ENCODE data around the gene CCDC171.
"Not testable (repeated sequence)": the region's sequence is repeated elsewhere in the genome, so short reads cannot be mapped to it uniquely, and the experiment has no call there.

The CCDC171 gene

DNA sequence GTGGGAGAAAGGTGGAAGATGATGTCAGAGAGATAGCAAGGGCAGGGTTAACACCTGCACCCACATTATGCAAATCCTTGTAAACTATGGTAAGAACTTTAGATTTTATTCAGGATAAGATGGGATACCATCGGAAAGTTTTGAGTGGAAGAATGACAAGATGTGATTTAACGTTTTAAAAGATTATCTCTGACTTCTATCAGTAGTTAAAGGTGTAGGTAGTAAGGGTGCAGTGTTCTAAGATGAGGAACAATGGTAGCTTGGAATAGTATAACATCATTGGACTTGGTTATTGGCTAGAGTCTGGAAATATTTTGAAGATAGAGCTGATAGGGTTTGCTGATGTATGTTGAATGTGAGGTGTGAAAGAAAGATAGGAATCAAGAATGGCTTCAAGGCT, 211.3 kb downstream of the CCDC171 start:
- no peak for DNase-seq

DNA sequence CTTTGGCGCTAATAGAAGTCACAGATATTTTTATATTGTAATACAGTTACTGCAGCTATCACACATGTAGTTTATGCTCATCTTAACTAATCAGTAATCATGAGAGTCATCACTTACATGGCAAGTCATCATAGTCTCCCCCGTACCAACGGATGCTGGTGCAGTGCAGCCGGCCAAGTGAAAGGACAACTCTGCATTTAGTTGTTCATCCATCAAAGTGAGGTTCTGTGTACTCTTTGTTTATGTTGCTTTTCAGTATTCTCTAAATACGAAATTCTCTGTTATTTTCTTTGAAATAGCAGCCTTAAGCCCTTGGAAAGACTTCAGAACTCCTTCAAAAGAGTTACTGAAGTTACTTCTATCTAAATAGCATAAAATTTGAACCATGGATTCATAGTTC, 216.7 kb downstream of the CCDC171 start:
- DNase-seq = no peak

DNA sequence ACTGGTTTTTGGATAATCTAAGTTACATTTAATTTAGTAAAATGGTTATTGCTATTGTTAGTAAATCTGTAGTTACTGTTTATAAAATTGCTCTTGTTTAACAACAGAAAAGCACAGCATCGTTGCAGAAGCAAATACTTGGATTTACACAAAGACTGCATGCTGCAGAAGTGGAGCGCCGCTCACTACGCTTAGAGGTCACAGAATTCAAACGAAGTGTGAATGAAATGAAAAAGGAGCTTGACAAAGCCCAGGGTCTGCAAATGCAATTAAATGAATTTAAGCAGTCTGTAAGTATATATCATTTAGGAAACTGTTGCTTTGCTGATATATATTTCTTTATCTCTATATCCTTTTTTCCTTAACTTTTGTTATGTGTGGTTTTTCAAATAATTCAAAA, 226.0 kb downstream of the CCDC171 start:
- DNase-seq = no peak

DNA sequence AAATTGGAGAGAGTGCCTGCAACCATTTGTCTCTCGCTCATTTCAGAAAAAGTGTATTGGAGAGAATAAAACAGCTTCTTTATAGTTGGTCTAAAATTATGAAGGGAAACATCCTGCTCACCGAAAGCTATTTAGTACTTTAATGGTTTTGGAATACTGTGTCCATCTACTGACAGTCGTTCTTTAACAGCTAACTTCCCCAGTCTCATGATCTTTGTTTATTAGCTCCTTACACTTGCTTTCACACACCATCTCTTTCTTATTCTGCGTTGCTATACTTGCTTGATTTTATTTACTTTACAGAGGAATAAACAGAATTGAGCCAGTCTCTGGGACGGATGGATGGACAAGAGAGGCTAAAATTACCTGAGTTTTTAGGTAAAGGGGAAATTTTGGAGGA, 229.3 kb downstream of the CCDC171 start:
- DNase-seq = no peak

DNA sequence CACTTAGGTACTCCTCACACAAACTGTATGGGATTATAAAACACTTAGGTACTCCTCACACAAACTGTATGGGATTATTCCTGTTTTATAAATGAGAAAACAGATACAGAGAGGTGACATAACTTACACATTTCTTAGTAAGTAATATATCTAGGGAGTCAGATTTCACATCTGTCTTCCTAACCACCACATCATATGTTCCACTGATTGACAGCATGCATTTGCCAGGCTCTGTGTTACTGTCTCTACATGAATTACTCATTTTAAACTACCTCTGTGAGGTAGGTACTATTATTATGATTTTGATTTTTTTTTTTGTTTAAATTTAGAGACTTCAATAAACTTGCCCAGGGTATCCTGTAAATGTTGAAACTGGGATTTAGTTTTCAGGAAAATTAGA, 232.7 kb downstream of the CCDC171 start:
- no peak for DNase-seq

DNA sequence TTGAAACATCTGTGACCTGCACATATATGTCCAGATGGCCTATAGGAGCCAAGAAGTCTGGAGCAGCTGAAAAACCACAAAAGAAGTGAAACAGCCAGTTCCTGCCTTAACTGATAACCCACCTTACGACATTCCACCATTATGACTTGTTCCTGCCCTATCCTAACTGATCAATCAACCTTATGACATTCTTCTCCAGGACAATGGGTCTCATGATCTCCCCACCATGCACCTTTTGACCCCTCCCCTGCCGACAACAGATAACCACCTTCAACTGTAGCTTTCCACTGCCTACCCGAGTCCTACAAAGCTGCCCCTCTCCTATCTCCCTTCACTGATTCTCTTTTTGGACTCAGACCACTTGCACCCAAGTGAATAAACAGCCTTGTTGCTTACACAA, 233.8 kb downstream of the CCDC171 start:
- no peak for DNase-seq

DNA sequence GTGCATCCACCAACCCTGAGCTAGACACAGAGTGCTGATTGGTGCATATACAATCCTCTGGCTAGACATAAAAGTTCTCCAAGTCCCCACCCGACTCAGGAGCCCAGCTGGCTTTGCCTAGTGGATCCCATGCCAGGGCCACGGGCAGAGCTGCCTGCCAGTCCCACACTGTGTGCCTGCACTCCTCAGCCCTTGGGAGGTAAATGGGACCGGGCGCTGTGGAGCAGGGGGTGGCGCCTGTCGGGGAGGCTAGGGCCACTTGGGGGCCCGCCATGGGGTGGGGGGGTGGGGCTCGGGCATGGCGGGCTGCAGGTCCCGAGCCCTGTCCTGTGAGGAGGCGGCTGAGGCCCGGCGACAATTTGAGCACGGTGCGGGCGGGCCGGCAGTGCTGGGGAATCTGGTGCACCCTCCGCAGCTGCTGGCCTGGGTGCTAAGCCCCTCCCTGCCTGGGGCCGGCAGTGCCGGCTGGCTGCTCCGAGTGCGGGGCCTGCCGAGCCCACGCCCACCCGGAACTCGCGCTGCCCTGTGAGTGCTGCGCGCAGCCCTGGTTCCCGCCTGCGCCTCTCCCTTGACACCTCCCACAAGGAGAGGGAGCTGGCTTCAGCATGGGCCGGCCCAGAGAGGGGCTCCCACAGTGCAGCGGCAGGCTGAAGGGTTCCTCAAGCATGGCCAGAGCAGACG, 257.5 kb downstream of the CCDC171 start:
- DNase-seq = not testable (repeated sequence)

DNA sequence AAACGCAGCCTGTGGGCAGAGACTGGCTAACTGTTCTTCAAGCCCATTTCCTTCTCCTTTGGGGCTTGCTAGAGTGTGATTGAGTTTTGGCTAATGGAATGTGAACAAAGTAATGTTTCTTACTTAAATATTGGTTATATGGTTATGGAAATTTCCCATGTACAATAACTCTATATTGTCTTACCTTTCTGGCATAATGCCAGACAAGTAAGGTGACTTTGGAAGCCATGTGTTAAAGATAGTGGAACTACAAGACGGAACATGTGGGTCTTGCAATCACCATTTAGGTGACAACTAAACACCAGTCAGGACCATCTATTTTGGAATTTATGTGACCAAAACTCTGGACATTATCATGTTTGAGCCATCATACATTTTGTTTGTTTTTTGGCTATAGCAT, 260.2 kb downstream of the CCDC171 start:
- DNase-seq = no peak

DNA sequence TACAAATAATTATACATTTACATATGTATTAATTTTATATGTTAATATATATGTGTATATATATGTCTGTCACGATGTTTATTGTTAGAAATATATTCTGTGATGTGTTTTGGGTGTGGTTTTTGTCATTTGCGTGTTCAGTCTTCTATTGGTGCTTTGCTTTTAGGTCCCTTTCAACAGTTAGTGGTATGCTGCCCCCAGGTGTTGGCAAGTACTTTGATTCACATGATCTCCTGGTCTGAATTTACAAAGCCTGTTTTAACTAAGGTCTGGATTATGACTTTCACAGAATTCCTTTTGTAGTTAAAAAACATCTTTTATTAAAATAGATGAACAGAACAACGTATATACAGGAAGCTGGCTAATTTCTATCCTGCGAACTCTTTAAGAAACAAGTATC, 271.5 kb downstream of the CCDC171 start:
- DNase-seq = no peak

DNA sequence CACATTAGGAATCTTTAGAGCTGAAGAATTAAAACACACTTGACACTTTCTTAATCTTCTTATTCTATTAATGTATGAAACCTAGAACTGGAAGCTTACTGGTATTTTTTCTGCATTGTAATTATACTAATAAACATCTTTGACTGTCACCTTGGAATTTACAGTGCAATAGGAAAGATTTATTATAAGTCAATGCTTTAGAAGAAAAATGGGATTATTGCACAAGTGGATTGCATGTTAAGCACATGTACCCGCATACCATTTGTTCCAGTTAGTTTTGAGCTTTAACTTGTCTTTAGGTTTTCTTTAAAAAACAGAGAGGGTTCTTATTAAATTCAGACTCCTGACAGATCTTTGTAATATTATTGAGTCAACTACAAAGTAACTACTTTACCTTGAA, 278.5 kb downstream of the CCDC171 start:
- DNase-seq = no peak

DNA sequence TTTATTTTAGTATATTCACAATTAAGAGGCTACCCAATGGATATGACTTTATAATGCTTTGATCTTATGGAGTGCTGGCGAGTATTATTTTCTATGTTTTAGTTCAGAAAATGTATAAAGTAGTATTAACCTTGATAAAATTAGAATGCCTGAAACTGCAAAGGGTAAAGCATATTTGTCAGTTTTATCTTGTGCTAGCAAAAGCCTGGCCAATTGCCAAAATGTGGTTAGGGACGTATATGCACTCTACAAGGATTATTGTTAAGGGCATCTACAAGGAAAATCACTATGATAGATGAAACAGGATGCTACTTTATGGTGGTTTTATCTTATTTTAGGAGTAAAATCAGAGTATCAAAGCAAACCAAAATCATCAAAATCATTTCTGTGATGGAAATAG, 281.7 kb downstream of the CCDC171 start:
- DNase-seq = no peak

DNA sequence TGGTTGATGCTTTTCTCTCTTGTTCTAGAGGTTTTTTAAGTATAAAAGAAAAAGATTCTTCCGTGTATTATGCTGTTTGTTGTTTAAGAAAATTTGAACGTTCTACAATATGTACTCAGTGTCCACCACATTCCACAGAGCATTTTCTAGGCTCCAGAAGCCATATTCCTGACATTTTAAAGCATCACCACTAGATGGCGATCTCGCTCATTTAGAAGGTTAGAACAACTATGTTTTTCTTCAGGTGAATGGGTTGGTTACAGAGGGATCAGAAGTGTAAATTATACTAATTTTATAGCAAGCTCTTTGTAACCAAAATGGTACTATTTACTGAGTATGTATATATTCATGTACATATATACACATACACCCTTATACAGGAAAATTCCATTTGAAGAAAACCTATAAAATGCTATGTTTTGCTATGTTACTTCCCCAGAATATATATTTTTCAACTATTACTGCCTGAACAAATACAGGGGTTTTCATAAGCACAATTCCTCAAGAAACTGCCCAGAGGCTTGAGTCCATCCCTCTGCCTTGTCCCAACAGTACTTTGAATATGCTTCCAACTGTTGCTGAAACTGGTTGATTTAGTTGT, 284.3 kb downstream of the CCDC171 start:
- DNase-seq = peak; percentile 21 to 27

DNA sequence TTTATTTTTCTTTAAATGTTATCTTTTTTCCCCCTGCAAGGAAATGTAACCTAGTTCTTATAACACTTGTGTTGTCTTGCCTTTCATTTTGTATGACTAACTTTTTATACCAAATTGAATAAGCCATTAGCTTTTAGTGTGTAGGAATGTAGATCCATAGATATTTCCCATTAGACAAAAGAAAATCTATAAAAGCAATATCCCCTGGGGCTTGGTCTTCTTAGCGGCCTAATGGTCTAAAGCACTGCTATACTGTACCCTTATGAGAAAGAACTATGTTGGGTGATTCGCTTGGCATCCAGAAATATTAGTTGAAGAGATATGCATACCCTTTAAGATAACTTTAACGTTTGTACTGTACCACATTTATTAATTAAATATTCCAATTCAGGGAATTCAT, 289.2 kb downstream of the CCDC171 start:
- no peak for DNase-seq

DNA sequence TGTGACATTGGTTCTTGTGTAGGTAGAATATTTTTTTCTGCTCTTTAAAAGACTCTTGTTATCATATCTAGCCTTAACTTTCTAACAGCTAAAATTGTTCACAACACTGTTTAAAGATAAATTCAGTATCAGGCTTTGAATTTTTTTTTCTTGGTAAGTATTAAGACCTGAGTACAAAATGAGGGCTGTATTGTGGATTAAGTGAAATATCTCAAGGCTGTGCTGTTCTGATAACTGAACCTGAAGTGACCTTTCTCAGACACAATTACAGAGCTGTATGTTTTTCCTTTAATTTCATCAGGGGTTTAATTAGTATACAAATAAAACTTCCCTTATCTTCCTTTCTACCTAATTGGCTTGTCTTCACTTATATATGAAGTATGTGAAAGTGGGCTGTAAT, 290.5 kb downstream of the CCDC171 start:
- no peak for DNase-seq

DNA sequence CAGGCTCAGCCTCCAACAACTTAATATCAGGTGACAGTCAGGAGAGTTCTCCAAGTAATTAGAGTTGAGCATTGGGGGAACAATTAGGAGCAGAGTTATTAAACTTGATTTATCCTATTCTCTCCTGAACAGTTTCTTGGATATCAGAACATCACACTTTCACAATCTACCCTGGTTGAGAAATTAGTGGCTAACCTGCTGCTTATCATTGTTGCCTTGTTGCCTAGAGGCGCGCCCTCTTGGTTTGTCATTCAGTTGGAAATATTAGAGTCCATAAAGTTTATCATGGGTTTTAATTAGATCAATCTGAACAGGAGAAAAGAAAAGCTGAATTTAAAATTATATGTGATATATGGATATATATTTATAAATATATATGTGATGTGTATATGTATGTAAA, 291.1 kb downstream of the CCDC171 start:
- no peak for DNase-seq

DNA sequence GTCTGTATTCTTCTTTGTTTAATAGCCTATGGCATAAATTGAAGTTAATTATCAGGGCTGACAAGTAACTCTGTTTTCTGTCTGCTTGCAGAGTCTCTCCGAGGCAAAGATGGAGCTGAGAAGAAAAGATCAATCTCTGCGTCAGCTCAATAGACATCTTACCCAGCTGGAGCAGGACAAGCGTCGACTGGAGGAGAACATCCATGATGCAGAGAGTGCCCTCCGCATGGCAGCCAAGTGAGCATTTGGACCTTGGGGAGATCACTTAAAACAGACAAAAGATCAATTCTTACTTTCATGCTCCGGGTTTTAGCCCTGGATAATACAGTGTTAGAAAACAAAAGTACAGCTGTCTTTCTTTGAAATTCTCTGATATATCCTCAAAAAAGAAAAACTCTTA, 293.8 kb downstream of the CCDC171 start:
- no peak for DNase-seq

DNA sequence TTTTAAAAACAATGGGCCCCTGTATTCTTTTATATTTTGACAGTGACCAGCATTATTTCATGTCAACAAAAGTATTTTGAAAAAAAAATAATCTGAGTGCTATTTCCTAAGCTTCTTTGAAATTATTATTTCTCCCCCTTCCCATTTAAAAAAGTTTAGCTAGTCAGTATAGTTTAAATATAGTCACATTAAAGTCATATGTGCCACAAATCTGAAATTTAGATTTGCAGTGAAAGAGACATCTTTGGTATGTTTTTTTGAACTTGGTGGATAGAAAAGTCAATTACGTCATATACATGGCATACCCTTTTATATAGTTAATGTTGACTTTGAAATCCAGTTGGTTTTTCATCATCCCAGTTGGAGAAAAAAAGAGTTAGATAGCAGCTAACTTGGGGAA, 297.0 kb downstream of the CCDC171 start:
- DNase-seq = no peak

DNA sequence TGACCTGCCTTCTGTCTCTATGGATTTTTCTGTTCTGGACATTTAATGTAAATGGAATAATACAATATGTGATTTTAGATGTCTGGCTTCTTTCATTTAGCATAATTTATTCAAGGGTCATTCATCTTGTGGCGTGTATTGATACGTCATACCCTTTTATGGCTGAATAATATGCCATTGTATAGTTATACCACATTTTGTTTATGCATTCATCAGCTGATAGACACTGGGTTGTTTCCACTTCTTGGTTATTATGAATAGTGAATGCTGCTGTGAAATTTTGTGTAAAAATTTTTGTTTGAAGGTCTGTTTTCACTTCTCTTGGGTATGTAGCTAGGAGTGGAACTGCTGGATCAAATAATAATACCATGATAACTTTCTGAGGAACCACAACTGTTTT, 298.9 kb downstream of the CCDC171 start:
- no peak for DNase-seq

DNA sequence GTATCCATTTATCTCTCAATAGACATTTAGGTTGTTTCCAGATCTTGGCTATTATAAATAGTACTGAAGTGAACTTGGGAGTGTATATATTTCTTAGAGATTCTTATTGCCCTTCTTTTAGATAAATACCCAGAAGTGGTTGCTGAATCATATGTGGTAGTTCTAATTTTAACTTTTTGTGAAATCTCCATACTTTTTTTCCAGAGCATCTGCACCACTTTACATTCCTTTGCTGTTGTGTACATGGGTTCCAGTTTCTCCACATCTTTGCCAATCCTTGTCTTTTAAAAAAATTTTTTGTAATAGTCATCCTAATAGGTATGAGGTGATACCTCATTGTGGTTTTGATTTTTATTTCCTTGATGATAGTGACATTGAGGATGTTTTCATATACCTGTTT, 303.7 kb downstream of the CCDC171 start:
- no peak for DNase-seq

DNA sequence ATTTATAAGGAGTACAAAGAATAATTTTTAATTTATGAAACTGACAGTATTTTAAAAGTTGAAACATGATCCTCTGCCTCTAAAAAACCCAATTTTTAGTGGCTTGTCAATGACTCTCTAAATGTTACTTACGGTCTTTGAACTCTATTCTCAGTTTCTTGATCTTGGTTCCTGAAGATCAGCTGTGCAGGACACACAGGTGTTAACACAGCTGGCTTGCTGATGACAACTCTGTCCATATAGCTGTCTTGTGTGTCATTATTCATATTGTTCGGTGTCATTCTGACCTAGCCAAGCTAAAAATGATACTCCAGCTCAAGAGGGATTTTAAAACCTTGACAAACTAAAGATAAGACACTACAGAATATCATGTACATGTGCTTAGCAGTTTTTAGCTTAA, 314.5 kb downstream of the CCDC171 start:
- DNase-seq = no peak

DNA sequence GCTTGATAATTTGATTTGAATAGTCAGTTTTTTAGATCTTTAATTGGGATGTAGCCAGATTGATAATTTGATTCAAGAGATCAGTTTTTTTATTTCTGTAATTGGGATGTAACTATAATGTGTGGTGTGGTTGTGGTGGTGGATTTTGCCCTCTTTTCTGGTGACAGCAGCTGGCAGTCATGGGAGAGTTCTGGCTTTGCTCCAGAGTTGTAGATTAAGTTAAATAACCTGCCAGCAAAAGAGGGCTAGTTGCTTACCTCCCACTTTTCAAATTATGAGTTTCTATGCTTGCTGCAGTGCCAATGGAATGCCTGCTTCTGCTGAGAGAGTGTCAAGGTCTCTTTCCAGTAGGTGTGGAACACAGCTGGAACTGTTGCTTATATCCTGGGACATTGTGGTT, 315.1 kb downstream of the CCDC171 start:
- no peak for DNase-seq

DNA sequence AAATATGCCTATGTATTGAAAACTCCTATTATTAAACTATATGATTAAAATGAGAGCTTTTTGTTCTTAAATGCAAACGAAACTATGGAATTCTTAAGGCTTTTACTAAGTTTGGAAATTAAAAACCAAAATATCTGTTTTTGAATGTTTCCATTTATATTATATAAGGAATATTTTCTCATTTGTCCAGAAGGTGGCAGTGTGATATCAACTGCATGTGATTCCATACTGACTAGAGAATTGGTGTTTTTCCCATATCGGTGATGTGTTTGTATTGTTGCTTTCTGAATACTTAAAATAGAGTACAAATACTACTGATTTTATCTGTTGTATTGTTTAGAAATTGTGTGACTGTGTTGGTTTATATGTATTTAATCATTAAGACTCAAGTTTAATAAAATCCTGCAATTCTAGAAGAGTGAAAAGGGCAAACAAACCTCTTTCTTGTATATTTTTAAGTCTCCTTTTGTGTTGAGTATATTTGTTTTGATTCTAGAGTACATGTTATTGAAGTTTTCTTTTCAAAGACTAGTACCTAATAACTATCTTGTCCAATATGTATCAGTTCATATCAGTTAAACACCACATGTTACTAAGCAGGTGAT, 320.8 kb downstream of the CCDC171 start:
- DNase-seq = no peak

DNA sequence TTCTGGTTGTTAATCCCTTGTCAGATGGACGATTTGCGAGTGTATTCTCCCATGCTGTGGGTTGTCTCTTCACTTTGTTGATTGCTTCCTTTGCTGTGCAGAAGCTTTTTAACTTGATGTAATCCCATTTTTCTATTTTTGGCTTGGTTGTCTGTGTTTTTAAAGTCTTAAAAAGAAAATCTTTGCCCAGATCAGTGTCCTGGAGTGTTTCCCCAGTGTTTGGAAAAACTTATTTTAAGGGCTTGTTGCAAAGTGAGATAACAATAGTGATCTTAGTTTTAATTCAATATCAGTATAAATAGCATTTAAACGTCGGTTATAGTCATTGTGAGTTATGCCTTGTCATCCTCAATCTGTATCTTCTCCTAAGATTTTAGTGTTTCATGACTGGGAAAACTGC, 329.5 kb downstream of the CCDC171 start:
- no peak for DNase-seq

DNA sequence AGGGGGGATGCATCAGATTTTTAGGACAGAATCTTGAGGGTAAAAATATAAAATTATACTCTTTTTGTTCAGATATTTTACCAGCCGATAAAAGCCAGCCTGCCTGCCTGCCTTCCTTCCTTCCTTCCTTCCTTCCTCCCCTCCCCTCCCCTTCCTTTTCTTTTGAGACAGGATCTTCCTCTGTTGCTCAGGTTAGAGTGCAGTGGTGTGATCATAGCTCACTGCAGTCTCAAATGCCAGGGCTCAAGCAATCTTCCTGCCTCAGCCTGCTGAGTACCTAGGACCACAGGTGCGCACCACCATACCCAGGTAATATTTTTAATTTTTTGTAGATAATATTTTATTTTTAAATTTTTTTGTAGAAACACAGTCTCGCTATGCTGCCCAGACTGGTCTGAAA, 330.0 kb downstream of the CCDC171 start:
- DNase-seq = no peak

DNA sequence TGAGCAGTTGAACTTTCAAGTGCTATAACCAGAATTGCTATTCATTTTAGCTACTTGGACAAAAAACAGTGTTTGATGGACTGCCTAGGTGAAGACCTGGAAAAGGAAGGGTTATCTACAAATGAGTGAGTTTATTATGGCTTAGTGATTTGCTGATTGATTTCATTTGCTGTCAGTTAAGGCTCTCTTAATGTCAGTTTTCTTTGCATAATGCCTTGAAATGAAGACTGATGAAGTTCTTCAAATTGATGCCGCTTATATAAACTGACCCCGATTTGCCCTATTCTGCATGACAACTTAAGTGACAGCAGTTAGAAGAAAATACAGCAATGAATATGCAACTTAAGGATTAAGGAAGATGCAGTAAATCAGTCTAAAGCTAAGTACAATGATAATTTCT, 332.6 kb downstream of the CCDC171 start:
- no peak for DNase-seq
